Activated gamma-delta T cell treated with anti-CD3 and anti-CD28 coated beads, Interleukin-2, amount 50 U/mL, for 16 hours (primary cell): ENCODE results near the gene PCNX2.
"Not testable (repeated sequence)": the region's sequence is repeated elsewhere in the genome, so short reads cannot be mapped to it uniquely, and the experiment has no call there.

ENCODE experiments used
- DNase-seq: peaks from one replicate; pipeline ENCODE4 v3.0.0-alpha.2; 2020; ENCODE audit warnings: low read depth

Gene PCNX2

GRCh38 chr1:233012021-233012420 is 283.5 kb downstream of the PCNX2 start:
- no peak for DNase-seq

GRCh38 chr1:233010146-233010545 is 285.4 kb downstream of the PCNX2 start:
- no peak for DNase-seq

DNA sequence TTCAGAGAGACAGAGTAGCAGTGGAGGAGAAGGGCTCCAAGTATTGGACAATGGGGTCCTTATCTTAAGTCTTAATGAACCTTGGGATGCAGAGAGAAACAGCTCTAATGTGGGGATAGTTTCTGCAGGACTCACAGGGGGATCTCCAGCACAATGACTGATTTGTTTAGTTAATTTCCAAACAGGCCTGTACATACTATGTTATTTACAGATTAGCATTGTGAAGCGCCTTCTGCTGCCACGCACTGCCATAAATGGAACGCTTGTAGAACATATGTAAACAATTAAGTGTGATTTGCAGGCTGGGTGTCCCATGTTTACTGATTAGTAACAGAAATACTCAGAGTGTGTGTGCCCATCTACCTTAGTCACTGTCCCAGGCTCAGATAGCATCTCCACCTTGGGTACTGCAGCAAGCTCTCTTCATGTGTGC is 289.0 kb downstream of the PCNX2 start:
- no peak for DNase-seq

DNA sequence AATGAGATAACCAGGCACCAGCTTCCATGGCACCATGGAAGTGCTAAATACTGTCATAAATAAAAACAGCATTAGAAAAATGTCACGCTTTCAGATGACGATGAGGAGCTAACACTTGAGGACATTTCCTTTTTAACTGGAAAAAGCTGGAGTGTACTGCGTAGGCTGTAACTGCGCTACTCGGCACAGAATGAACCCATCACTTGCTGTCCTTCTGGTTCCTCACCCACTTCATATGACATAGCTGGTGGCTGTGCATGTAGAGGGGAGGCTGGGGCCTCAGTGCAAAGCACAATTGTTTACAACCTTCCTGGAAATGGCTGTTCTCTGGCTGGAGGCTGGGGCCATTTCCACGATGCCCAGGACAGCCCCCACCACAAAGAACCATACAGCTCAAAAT is 289.4 kb downstream of the PCNX2 start:
- DNase-seq = no peak

DNA sequence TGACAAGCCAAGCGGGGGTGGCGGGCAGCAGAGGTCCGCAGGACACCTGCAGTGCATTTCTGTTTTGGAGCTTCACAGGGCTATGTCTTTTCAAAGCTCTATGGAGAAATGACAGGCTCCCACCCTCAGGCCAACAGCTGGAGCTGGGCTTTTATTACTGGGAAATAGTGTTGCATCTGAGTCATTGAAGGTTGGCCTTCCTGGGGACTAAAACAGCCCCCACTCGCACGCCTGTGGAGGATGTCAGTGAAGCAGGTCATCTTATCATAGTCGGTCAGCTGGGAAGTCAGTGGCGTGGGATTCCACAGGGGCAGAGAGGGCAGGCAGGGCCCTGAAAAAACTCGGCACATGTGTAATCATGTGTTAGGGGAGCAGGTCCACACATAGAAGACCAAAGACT is 289.8 kb downstream of the PCNX2 start:
- DNase-seq = no peak

DNA sequence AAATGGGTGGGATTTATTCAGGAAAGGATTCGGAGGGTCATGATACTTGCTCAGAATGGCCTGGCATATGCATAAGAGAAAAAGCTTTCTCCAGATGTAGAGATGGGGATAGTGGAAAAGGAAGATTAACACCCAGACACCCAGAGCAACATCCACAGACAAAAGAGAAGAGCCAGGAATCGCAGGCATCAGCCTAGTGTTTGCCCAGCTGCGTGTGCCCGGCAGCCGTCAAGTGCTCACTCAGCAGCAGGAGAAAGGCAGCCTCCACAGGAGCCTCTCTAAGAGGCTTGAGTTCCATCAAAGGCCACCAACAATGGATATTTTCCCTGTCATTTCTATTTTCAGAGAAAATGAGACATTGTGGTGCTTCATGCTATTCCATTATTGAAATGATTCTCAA is 290.4 kb downstream of the PCNX2 start:
- DNase-seq = no peak

GRCh38 chr1:233004451-233004850 is 291.1 kb downstream of the PCNX2 start:
- DNase-seq = no peak

DNA sequence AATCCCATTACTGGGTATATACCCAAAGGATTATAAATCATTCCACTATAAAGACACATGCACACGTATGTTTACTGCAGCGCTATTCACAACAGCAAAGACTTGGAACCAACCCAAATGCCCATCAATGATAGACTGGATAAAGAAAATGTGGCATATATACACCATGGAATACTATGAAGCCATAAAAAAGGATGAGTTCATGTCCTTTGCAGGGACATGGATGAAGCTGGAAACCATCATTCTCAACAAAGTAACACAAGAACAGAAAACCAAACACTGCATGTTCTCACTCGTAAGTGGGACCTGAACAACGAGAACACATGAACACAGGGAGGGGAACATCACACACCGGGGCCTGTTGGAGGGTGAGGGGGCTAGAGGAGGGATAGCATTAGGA is 291.9 kb downstream of the PCNX2 start:
- not testable (repeated sequence) for DNase-seq

- no peak for DNase-seq
These were observed 295.4 kb downstream of the PCNX2 start for GRCh38 chr1:232999956-233000625.

GRCh38 chr1:232998646-232999045 is 296.9 kb downstream of the PCNX2 start:
- DNase-seq = no peak

GRCh38 chr1:232998138-232998537 is 297.4 kb downstream of the PCNX2 start:
- no peak for DNase-seq

GRCh38 chr1:232996143-232996542 is 299.4 kb downstream of the PCNX2 start:
- DNase-seq = no peak

DNA sequence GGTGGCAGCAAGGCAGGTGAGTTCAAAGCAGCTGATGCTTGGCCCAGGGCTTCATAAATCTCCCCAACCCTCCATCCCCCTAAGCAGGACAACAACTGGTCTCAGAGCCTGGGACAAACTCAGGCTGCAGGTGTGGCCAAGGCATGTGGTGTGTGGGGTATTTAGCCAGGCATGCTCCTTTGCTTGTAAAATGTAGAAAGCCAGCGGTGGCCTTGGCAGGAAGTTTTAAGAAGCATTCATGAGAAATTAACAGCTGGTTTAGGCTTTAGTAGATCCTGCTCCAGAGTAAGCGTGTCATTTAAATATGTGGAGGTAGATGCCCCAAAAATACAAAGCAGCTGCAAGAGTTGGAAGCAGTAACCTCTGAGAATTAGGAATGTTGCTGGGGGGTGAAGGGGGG is 300.3 kb downstream of the PCNX2 start:
- DNase-seq = no peak

DNA sequence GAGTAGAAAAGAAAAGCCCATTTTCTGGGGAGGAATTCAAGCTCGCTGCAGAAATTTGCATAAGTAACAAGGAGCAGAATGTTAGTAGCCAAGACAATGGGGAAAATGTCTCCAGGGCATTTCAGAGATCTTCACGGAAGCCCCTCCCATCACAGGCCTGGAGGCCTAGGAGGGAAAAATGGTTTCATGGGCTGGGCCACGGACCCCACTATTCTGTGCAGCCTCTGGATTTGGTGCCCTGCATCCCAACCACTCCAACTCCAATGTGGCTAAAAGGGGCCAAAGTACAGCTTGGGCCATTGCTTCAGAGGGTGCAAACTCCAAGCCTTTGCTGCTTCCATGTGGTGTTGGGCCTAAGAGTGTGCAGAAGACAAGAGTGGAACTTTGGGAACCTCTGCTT is 302.0 kb downstream of the PCNX2 start:
- no peak for DNase-seq

- DNase-seq = no peak
These were observed 303.3 kb downstream of the PCNX2 start for GRCh38 chr1:232992227-232992626.

GRCh38 chr1:232991238-232991637 is 304.3 kb downstream of the PCNX2 start:
- no peak for DNase-seq

DNA sequence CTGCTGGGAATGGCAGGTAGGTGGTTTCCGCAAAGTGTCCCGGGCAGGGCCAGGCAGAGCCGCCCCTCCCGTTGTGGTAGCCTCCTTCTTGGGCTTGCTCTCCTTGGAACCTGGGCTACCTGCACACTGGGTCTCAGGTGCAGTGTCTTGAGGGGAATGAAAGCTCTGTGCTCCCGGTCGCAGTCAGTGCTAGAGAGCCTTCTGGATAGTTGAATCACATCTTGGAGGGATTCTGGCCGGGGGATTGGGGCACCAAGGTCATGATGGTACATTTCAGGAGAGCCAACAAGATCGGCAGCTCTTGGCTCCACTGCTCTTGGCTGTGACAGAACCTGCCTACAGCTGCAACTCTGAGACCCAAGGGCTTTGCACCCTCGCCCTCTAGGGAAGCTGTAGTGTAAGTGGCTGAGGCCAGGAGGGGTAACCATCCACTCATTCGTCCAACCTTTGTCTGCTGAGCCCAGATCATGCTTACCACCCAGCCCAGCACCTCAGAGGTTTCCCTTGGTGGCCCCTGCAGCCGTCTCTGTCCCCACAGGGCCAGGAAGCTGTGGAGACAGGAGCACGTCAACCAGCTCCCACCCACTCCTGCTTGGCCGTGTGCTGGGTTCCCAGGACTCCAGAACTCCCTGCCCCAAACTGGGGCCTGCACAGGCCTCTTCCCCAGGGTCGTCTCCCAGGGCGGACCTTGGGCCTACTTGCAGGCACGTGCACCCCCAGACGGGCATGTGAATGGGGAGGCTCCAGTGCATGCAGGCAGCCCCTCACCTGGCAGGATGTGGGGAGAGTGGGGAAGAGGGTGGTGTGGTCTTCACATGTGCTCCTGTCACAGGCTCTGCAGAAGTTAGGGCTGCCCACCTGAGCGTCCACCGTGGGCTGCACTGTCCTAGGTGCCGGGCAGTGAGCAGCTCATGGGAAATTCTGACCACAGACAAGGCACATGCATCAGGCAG is 305.1 kb downstream of the PCNX2 start:
- DNase-seq = no peak

DNA sequence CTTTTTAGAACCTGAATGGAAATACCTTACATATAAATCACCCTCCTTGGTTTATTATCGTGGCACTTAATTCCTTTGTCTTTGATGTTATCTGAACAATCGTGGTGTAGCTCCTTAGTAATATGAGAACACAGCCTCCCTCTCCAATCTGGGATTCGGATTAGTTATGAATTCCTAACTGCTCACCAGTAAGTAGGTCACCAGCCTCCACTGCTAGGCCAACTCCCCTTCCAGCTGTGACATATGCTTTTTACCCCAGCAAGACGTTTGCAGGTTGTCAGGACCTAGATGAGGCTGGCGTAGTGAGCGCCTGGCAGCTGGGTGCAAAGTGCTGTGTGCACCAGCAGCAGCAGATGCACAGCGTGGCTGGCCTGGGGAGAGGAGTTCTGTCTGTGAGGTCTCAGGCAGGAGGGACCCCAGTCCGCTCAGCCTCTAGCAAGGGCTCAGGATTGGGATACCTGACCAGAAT is 306.9 kb downstream of the PCNX2 start:
- no peak for DNase-seq

DNA sequence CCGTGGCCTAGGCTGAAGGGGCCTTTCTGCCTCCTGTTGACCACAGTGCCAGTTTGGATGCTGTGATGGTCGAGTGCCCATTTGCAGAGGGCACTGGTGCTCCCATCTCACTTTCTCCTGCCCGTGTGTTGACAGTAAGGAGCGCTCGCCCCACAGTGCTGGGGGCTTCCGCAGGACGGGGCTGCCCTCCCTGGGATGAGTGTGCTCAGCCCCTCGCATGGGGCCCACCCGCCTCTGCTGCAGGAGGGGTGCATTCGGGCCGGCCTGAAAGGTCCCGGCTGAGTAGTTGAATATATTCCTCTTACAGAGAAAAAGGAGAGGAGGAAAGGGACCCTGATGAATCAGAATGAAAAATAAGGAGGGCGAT is 307.8 kb downstream of the PCNX2 start:
- no peak for DNase-seq

GRCh38 chr1:232987046-232987773 is 308.3 kb downstream of the PCNX2 start:
- no peak for DNase-seq

DNA sequence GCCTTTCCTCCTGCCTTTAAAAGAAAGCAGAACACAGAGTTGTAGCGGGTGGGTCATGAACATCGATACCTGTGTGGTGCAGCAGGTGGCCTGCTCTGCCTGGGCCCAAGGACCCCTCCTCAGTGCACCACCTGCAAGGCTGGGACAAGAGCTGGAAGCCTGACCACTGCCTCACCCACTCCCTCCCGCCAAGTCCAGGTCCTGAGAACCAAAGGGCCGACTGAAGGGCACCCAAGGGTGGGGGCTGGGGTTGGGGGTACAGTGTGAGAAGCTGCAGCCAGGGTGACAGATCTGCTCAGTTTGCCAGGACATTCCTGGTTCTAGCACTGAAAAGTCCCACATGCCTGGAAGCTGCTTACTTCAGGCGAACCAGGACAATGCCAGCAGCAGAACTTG is 309.0 kb downstream of the PCNX2 start:
- DNase-seq = no peak

DNA sequence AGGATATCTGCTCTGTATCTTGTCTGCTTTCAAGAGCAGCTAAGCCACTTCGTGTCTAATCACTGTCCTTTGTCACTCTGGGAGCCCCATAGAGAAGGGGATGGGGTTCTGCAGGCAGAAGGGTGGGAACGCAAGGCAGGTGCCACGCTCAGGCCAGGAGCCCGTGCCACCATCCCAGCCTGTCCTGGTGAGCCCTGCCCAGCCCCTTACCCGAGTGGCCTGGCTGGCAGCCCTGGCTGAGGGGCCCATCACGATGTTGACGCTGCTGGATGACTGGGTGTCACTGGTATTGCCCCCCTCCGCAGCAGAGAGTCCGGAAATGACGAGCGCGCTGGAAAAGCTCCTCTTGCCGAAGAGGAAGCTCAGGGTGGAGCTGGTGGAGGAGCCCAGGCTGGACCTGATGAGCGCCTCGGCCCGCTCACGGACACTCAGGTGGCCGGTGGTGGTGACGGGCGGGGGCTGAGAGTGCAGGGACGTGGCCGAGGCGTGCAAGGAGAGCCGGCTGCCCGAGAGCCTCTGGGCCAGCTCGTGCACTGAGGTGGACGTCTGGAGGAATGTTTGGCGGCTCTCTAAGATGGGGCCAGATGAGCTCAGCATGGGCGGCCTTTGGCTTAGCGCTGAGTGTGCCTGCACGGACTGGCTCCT is 309.5 kb downstream of the PCNX2 start:
- DNase-seq = no peak
